GM12891 (cell line): Measurements from ENCODE around the gene MMP11.

Source experiments
- POLR2A ChIP-seq: IDR thresholded peaks from 2 replicates; pipeline ENCODE4 v1.6.1; 2011; ENCODE audit warnings: low read depth, low read length, control low read depth
- POLR2AphosphoS5 ChIP-seq: IDR thresholded peaks from 2 replicates; pipeline ENCODE4 v1.6.1; 2011; ENCODE audit warnings: low read depth, low read length, control low read depth
- SPI1 ChIP-seq: IDR thresholded peaks from 2 replicates; pipeline ENCODE4 v1.6.1; 2011; ENCODE audit warnings: low read depth, low read length, control low read depth
- TAF1 ChIP-seq: IDR thresholded peaks from 2 replicates; pipeline ENCODE4 v1.6.1; 2011; ENCODE audit warnings: low read depth, low read length, control low read depth

DNA sequence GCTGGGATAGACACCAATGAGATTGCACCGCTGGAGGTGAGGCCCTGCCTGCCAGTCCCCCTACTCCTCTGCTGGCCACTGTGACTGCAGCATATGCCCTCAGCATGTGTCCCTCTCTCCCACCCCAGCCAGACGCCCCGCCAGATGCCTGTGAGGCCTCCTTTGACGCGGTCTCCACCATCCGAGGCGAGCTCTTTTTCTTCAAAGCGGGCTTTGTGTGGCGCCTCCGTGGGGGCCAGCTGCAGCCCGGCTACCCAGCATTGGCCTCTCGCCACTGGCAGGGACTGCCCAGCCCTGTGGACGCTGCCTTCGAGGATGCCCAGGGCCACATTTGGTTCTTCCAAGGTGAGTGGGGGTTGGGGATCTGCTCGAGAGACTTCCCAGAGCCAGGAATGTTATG is 8.4 kb downstream of the MMP11 start:
- TF ChIP-seq POLR2AphosphoS5 = no peak
- no peak for TF ChIP-seq TAF1
- TF ChIP-seq POLR2A = no peak
- TF ChIP-seq SPI1 = no peak
